Neural cell (in vitro differentiated cells): ENCODE results near the gene DUS1L. TPM values are rescaled to one million over a fixed set of nuclear protein-coding genes. Genes with fewer than 3 reads are reported as not detected.

Experiments used
- H2AFZ ChIP-seq: fragments of 200-600, 300-800 bp; sonication (generic), shearing (Covaris generic); 2 replicates; pipeline ENCODE4 v1.6.0; 2014; ENCODE audit warnings: low read depth, mild to moderate bottlenecking, antibody characterized with exemption, low read length, moderate library complexity
- H3F3A ChIP-seq: fragments of 200-600 bp; shearing (Covaris generic); 2 replicates; pipeline ENCODE4 v1.6.1; 2016; ENCODE audit warnings: mild to moderate bottlenecking, moderate library complexity, mixed read lengths, antibody characterized with exemption, low read length; ENCODE audit not compliant: insufficient read depth, poor library complexity, severe bottlenecking
- H3K27ac ChIP-seq: fragments of 200-600, 300-800 bp; sonication (generic), shearing (Covaris generic); 2 replicates; pipeline ENCODE4 v1.5.1; 2014; ENCODE audit warnings: mild to moderate bottlenecking, low read length, moderate library complexity
- H3K27me3 ChIP-seq: fragments of 300-800, 200-600 bp; sonication (generic), shearing (Covaris generic); 2 replicates; pipeline ENCODE4 v1.6.0; 2014; ENCODE audit warnings: mild to moderate bottlenecking, low read depth, low read length, moderate library complexity; ENCODE audit not compliant: insufficient read depth
- H3K36me3 ChIP-seq: fragments of 300-800, 200-600 bp; sonication (generic), shearing (Covaris generic); 2 replicates; pipeline ENCODE4 v1.5.1; 2014; ENCODE audit warnings: mild to moderate bottlenecking, antibody characterized with exemption, low read length, moderate library complexity; ENCODE audit not compliant: insufficient read depth
- H3K4me2 ChIP-seq: fragments of 300-800, 200-600 bp; sonication (generic), shearing (Covaris generic); 2 replicates; pipeline ENCODE4 v1.6.0; 2014; ENCODE audit warnings: mild to moderate bottlenecking, low read length
- H3K4me3 ChIP-seq: fragments of 300-800, 200-600 bp; sonication (generic), shearing (Covaris generic); 2 replicates; pipeline ENCODE4 v1.5.1; 2014; ENCODE audit warnings: mild to moderate bottlenecking, low read length, moderate library complexity
- H3K79me2 ChIP-seq: fragments of 200-600 bp; shearing (Covaris generic); replicated peaks from 2 replicates; pipeline ENCODE4 v1.6.0; 2014; ENCODE audit warnings: mild to moderate bottlenecking, low read length, moderate library complexity; ENCODE audit not compliant: insufficient read depth
- H3K9ac ChIP-seq: fragments of 300-800, 200-600 bp; sonication (generic), shearing (Covaris generic); 2 replicates; pipeline ENCODE4 v1.6.1; 2016; ENCODE audit warnings: mild to moderate bottlenecking, low read length, mixed read lengths
- H3K9me2 ChIP-seq: fragments of 200-600 bp; shearing (Covaris generic); 2 replicates; pipeline ENCODE4 v1.6.1; 2016; ENCODE audit warnings: mild to moderate bottlenecking, low read length, mixed read lengths; ENCODE audit not compliant: insufficient read depth
- H3K9me3 ChIP-seq: fragments of 200-600, 300-800 bp; sonication (generic), shearing (Covaris generic); 2 replicates; pipeline ENCODE4 v1.6.1; 2016; ENCODE audit warnings: mild to moderate bottlenecking, mixed run types, low read length, moderate library complexity, mixed read lengths
- H4K20me1 ChIP-seq: fragments of 200-600 bp; shearing (Covaris generic); 2 replicates; pipeline ENCODE4 v1.6.1; 2016; ENCODE audit warnings: mild to moderate bottlenecking, mixed run types; ENCODE audit not compliant: insufficient read depth
- EP300 ChIP-seq: fragments of 450-650 bp; conservative IDR thresholded peaks from 2 replicates; pipeline ENCODE4 v1.6.1; 2014; ENCODE audit warnings: antibody characterized with exemption, mild to moderate bottlenecking, moderate library complexity; ENCODE audit not compliant: poor library complexity, severe bottlenecking
- EZH2 ChIP-seq: fragments of 200-600, 300-800 bp; shearing (Covaris generic), sonication (generic); IDR thresholded peaks from 2 replicates; pipeline ENCODE4 v1.6.1; 2014; ENCODE audit warnings: antibody characterized with exemption, low read length, borderline replicate concordance, mild to moderate bottlenecking; ENCODE audit not compliant: insufficient read depth, poor library complexity, severe bottlenecking
- MXI1 ChIP-seq: fragments of 450-650 bp; conservative IDR thresholded peaks from 2 replicates; pipeline ENCODE4 v1.6.1; 2014; ENCODE audit warnings: antibody characterized with exemption, mild to moderate bottlenecking; ENCODE audit not compliant: poor library complexity, severe bottlenecking
- POLR2AphosphoS5 ChIP-seq: IDR thresholded peaks from 2 replicates; pipeline ENCODE4 v1.6.1; 2012
- RAD21 ChIP-seq: fragments of 450-650 bp; conservative IDR thresholded peaks from 2 replicates; pipeline ENCODE4 v1.6.1; 2014; ENCODE audit warnings: antibody characterized with exemption, mild to moderate bottlenecking, moderate library complexity
- SMC3 ChIP-seq: fragments of 450-650 bp; conservative IDR thresholded peaks from 2 replicates; pipeline ENCODE4 v1.6.1; 2014; ENCODE audit warnings: antibody characterized with exemption, mild to moderate bottlenecking, moderate library complexity; ENCODE audit not compliant: poor library complexity
- TAF1 ChIP-seq: IDR thresholded peaks from 2 replicates; pipeline ENCODE4 v1.6.1; 2012; ENCODE audit warnings: low read depth
- polyA plus RNA-seq: library from polyadenylated mRNA; depleted of rRNA; stranded (reverse); fragments of >200 nt; gene quantifications from 2 replicates; pipeline ENCODE4 v1.2.3, GENCODE V29; 2014
- TF ChIP-seq, protein P1 (sequence below): IDR thresholded peaks from 2 replicates; pipeline ENCODE4 v1.6.1; 2012; ENCODE audit warnings: borderline replicate concordance
- TF ChIP-seq, protein P2 (sequence below): fragments of 450-650 bp; IDR thresholded peaks from 2 replicates; pipeline ENCODE4 v1.5.1; 2014; ENCODE audit warnings: antibody characterized with exemption, mild to moderate bottlenecking, moderate library complexity; ENCODE audit not compliant: poor library complexity, severe bottlenecking

The DUS1L gene
- polyA plus RNA-seq, 1 donor from 2014 or later: 100 TPM

GRCh38 chr17:82022310-82022980 lies 43.2 kb downstream of the DUS1L start, which contains the start of gene CENPX:
CENPX (minus strand) TSS chr17:82022878; CDS start chr17:82022861, 17 bp downstream.
- peak within 1 kb of the TSS; percentile 84 for H3K4me2 ChIP-seq
- H3K27me3 ChIP-seq: no peaks in the 10 kb centered on the region

GRCh38 chr17:82021900-82022309 lies 43.7 kb downstream of the DUS1L start:
- H3K9me3 ChIP-seq: no peaks in the 10 kb centered on the region
- no peaks in the 10 kb centered on the region for H3K27me3 ChIP-seq
- no peaks in the 10 kb centered on the region for H3K36me3 ChIP-seq
- peak overlapping the region; percentile 62 for H3K4me2 ChIP-seq
- peak overlapping the region; percentile 96 for H3K4me3 ChIP-seq
- H3K27ac ChIP-seq: no peak overlapping the region
- H3K9me2 ChIP-seq: no peaks in the 10 kb centered on the region
- H3F3A ChIP-seq: no peaks in the 10 kb centered on the region
- peak overlapping the region; percentile 77 for H3K9ac ChIP-seq
- H3K79me2 ChIP-seq: peaks cover 11% of the 10 kb centered on the region
- TF ChIP-seq, protein P1, sequence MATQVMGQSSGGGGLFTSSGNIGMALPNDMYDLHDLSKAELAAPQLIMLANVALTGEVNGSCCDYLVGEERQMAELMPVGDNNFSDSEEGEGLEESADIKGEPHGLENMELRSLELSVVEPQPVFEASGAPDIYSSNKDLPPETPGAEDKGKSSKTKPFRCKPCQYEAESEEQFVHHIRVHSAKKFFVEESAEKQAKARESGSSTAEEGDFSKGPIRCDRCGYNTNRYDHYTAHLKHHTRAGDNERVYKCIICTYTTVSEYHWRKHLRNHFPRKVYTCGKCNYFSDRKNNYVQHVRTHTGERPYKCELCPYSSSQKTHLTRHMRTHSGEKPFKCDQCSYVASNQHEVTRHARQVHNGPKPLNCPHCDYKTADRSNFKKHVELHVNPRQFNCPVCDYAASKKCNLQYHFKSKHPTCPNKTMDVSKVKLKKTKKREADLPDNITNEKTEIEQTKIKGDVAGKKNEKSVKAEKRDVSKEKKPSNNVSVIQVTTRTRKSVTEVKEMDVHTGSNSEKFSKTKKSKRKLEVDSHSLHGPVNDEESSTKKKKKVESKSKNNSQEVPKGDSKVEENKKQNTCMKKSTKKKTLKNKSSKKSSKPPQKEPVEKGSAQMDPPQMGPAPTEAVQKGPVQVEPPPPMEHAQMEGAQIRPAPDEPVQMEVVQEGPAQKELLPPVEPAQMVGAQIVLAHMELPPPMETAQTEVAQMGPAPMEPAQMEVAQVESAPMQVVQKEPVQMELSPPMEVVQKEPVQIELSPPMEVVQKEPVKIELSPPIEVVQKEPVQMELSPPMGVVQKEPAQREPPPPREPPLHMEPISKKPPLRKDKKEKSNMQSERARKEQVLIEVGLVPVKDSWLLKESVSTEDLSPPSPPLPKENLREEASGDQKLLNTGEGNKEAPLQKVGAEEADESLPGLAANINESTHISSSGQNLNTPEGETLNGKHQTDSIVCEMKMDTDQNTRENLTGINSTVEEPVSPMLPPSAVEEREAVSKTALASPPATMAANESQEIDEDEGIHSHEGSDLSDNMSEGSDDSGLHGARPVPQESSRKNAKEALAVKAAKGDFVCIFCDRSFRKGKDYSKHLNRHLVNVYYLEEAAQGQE: no peak
- TF ChIP-seq, protein P2, sequence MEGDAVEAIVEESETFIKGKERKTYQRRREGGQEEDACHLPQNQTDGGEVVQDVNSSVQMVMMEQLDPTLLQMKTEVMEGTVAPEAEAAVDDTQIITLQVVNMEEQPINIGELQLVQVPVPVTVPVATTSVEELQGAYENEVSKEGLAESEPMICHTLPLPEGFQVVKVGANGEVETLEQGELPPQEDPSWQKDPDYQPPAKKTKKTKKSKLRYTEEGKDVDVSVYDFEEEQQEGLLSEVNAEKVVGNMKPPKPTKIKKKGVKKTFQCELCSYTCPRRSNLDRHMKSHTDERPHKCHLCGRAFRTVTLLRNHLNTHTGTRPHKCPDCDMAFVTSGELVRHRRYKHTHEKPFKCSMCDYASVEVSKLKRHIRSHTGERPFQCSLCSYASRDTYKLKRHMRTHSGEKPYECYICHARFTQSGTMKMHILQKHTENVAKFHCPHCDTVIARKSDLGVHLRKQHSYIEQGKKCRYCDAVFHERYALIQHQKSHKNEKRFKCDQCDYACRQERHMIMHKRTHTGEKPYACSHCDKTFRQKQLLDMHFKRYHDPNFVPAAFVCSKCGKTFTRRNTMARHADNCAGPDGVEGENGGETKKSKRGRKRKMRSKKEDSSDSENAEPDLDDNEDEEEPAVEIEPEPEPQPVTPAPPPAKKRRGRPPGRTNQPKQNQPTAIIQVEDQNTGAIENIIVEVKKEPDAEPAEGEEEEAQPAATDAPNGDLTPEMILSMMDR: no peak
- TF ChIP-seq EZH2 (no peak), MXI1 (no peak), POLR2AphosphoS5 (no peak), SMC3 (no peak), RAD21 (no peak), TAF1 (no peak), EP300 (no peak)
- H4K20me1 ChIP-seq: no peaks in the 10 kb centered on the region
- no peak overlapping the region for H2AFZ ChIP-seq

More at GRCh38 chr17:82022310-82022980, 43.2 kb downstream of the DUS1L start, which contains the start of gene CENPX:
- Histone ChIP-seq H3F3A (no peaks in the 10 kb centered on the region), H2AFZ (peak within 1 kb of the TSS; percentile 28), H3K9me3 (no peaks in the 10 kb centered on the region), H3K9me2 (no peaks in the 10 kb centered on the region), H3K4me3 (peak within 1 kb of the TSS; percentile 96), H3K36me3 (no peaks in the 10 kb centered on the region), H3K9ac (peak within 1 kb of the TSS; percentile 77), H3K27ac (peak within 1 kb of the TSS; percentile 52), H3K79me2 (peaks cover 11% of the 10 kb centered on the region), H4K20me1 (no peaks in the 10 kb centered on the region)
- TF ChIP-seq MXI1 (peak; percentile 95), POLR2AphosphoS5 (peak; percentile 85), RAD21 (peak; percentile 33), TAF1 (peak; percentile 25), EZH2 (no peak)
